Stimulated activated CD4-positive, alpha-beta T cell treated with anti-CD3 and anti-CD28 coated beads, Interleukin-1b, Interleukin-23, amount 100 ng/mL, for 1 hour (primary cell): ENCODE data around the gene DGKB.

Experiments
- DNase-seq, 2 donors: peaks; one replicate each; pipeline ENCODE4 v3.0.0-alpha.2; 2020; ENCODE audit warnings: low read depth in 2 of 2

Gene DGKB

GRCh38 chr7:14385074-14385473 lies 517.5 kb downstream of the DGKB start:
- DNase-seq: no peak

- DNase-seq: no peak
Measured at GRCh38 chr7:14381936-14382335, 520.6 kb downstream of the DGKB start.

GRCh38 chr7:14381306-14381705 lies 521.2 kb downstream of the DGKB start:
- DNase-seq: no peak

GRCh38 chr7:14380881-14381280 lies 521.7 kb downstream of the DGKB start:
- no peak for DNase-seq

GRCh38 chr7:14377646-14378266 lies 524.8 kb downstream of the DGKB start:
- DNase-seq: no peak

GRCh38 chr7:14376711-14377110 lies 525.8 kb downstream of the DGKB start:
- DNase-seq: no peak

- no peak for DNase-seq
Measured at GRCh38 chr7:14375998-14376397, 526.6 kb downstream of the DGKB start.

GRCh38 chr7:14374336-14374735 lies 528.2 kb downstream of the DGKB start:
- no peak for DNase-seq

GRCh38 chr7:14368285-14368684 lies 534.3 kb downstream of the DGKB start:
- no peak for DNase-seq

GRCh38 chr7:14351167-14351566 lies 551.4 kb downstream of the DGKB start:
- no peak for DNase-seq

- DNase-seq: no peak
Measured at GRCh38 chr7:14341200-14341775, 561.3 kb downstream of the DGKB start.

GRCh38 chr7:14340393-14341074 lies 562.0 kb downstream of the DGKB start:
- DNase-seq: no peak

GRCh38 chr7:14339861-14340260 lies 562.7 kb downstream of the DGKB start:
- DNase-seq: no peak

- DNase-seq: no peak
Measured at GRCh38 chr7:14336256-14336655, 566.3 kb downstream of the DGKB start.

- no peak for DNase-seq
Measured at GRCh38 chr7:14332155-14332554, 570.4 kb downstream of the DGKB start.

- no peak for DNase-seq
Measured at GRCh38 chr7:14324767-14325166, 577.8 kb downstream of the DGKB start.

- no peak for DNase-seq
Measured at GRCh38 chr7:14322724-14323123, 579.8 kb downstream of the DGKB start.

- no peak for DNase-seq
Measured at GRCh38 chr7:14321947-14322346, 580.6 kb downstream of the DGKB start.

- no peak for DNase-seq
Measured at GRCh38 chr7:14309432-14309831, 593.1 kb downstream of the DGKB start.

GRCh38 chr7:14305233-14305866 lies 597.2 kb downstream of the DGKB start:
- DNase-seq: no peak

GRCh38 chr7:14303536-14303935 lies 599.0 kb downstream of the DGKB start:
- no peak for DNase-seq

GRCh38 chr7:14294637-14295036 lies 607.9 kb downstream of the DGKB start:
- DNase-seq: no peak

- DNase-seq: no peak
Measured at GRCh38 chr7:14293434-14293833, 609.1 kb downstream of the DGKB start.
